HCT116 (cell line): Measurements from ENCODE around the gene KNL1. TPM values are rescaled to one million over a fixed set of nuclear protein-coding genes. Genes with fewer than 3 reads are reported as not detected.

ENCODE experiments used
- ATAC-seq: fragments of 200-7000 bp; cut with Tn5 transposase; 2 replicates; pipeline ENCODE4 v1.9.1; 2020; ENCODE audit warnings: mild to moderate bottlenecking, moderate library complexity
- BruUV-seq: library from RNA; stranded (reverse); fragments of 400-500 nt; replicated peaks from 2 replicates; lab custom pipeline; 2021; lab: Mats Ljungman, UMichigan
- CTCF ChIA-PET: fragments of 300-600 bp; sonication (Branson Sonifier 250); formaldehyde crosslinking; loops from one replicate; lab custom pipeline; 2021; ENCODE audit warnings: antibody characterized with exemption; lab: Charles Lee
- POLR2A ChIA-PET: fragments of 300-600, 350-600 bp; sonication (Branson Sonifier 250); formaldehyde crosslinking; loops from one replicate; lab custom pipeline; 2021; ENCODE audit warnings: antibody characterized with exemption; lab: Charles Lee
- RAD21 ChIA-PET, 2 experiments: fragments of 300-600 bp; sonication (Branson Sonifier 250); formaldehyde crosslinking; loops; one replicate each; lab custom pipeline; 2023; ENCODE audit warnings: low total read pairs in 2 of 2; ENCODE audit not compliant: uncharacterized antibody in 2 of 2, unreplicated experiment in 2 of 2, low non-redundant PET in 1 of 2; lab: Charles Lee
- DNase-seq: peaks from one replicate; pipeline ENCODE4 v3.0.0-alpha.2; 2010; ENCODE audit warnings: low read depth, low spot score
- H2AFZ ChIP-seq: fragments of 200-600 bp; shearing (Covaris generic), sonication (generic); 2 replicates; pipeline ENCODE4 v1.6.1; 2017; ENCODE audit warnings: low read depth, mixed run types, mixed read lengths, antibody characterized with exemption, low read length; ENCODE audit not compliant: poor library complexity, severe bottlenecking
- H3K27ac ChIP-seq: 2 replicates; pipeline ENCODE4 v1.5.1; 2012; ENCODE audit warnings: low read depth, low read length
- H3K27me3 ChIP-seq: fragments of 200-600 bp; sonication (generic); 2 replicates; pipeline ENCODE4 v1.6.1; 2016; ENCODE audit warnings: mixed run types, low read length, mixed read lengths; ENCODE audit not compliant: insufficient read depth
- H3K36me3 ChIP-seq, 2 experiments: fragments of 200-500 bp in 1 of 2; fragments of 200-600 bp in 1 of 2; sonication (Bioruptor generic) in 1 of 2; sonication (generic) in 1 of 2; 2 replicates each; pipeline versions ENCODE4 v1.5.1 to v1.6.1; 2014 to 2016; ENCODE audit warnings: low read length in 2 of 2, inconsistent platforms in 1 of 2, mixed read lengths in 1 of 2, mixed run types in 1 of 2; ENCODE audit not compliant: insufficient read depth in 2 of 2, control insufficient read depth in 1 of 2
- H3K4me1 ChIP-seq, 2 experiments: fragments of 200-600 bp in 1 of 2; sonication (generic) in 1 of 2; 2 replicates each; pipeline versions ENCODE4 v1.5.1 to v1.6.1; 2012 to 2017; ENCODE audit warnings: low read length in 2 of 2, inconsistent platforms in 1 of 2, mild to moderate bottlenecking in 1 of 2, mixed read lengths in 1 of 2, mixed run types in 1 of 2, moderate library complexity in 1 of 2; ENCODE audit not compliant: insufficient read depth in 2 of 2, control insufficient read depth in 1 of 2
- H3K4me2 ChIP-seq: fragments of 200-600 bp; sonication (generic); 2 replicates; pipeline ENCODE4 v1.6.1; 2017; ENCODE audit warnings: mixed run types, low read length, mixed read lengths
- H3K4me3 ChIP-seq, 2 experiments: fragments of 200-600 bp in 1 of 2; sonication (generic) in 1 of 2; replicated peaks in 1 of 2; 2 replicates each; pipeline ENCODE4 v1.5.1; 2011 to 2016; ENCODE audit warnings: low read length in 2 of 2, control low read depth in 1 of 2, low read depth in 1 of 2, mild to moderate bottlenecking in 1 of 2, mixed read lengths in 1 of 2, mixed run types in 1 of 2
- H3K79me2 ChIP-seq: fragments of 200-600 bp; sonication (generic); 2 replicates; pipeline ENCODE4 v1.6.1; 2017; ENCODE audit warnings: mild to moderate bottlenecking, mixed run types, low read length, moderate library complexity, mixed read lengths; ENCODE audit not compliant: insufficient read depth
- H3K9ac ChIP-seq: fragments of 200-600 bp; sonication (generic); 2 replicates; pipeline ENCODE4 v1.6.1; 2016; ENCODE audit warnings: low read length, mixed read lengths
- H3K9me2 ChIP-seq: fragments of 200-600 bp; sonication (generic), shearing (Covaris generic); 2 replicates; pipeline ENCODE4 v1.6.1; 2017; ENCODE audit warnings: mixed run types, mild to moderate bottlenecking, moderate library complexity; ENCODE audit not compliant: insufficient read depth
- H3K9me3 ChIP-seq, 2 experiments: fragments of 200-500 bp in 1 of 2; fragments of 200-600 bp in 1 of 2; sonication (Bioruptor generic) in 1 of 2; sonication (generic) in 1 of 2; 2 replicates each; pipeline ENCODE4 v1.6.1; 2014 to 2017; ENCODE audit warnings: low read length in 2 of 2, mixed read lengths in 2 of 2, inconsistent platforms in 1 of 2, low read depth in 1 of 2, mild to moderate bottlenecking in 1 of 2, mixed run types in 1 of 2, moderate library complexity in 1 of 2; ENCODE audit not compliant: control insufficient read depth in 1 of 2, insufficient read depth in 1 of 2
- H4K20me1 ChIP-seq: fragments of 200-600 bp; sonication (generic), shearing (Covaris generic); 2 replicates; pipeline ENCODE4 v1.6.1; 2017; ENCODE audit warnings: mixed run types, mild to moderate bottlenecking, moderate library complexity; ENCODE audit not compliant: insufficient read depth
- ATF3 ChIP-seq: IDR thresholded peaks from 2 replicates; pipeline ENCODE4 v1.6.1; 2012
- CBX3 ChIP-seq: IDR thresholded peaks from 2 replicates; pipeline ENCODE4 v1.6.1; 2012; ENCODE audit warnings: low read depth
- CTCF ChIP-seq, 3 experiments: fragments of 200-600 bp in 1 of 3; sonication (generic) in 1 of 3; IDR thresholded peaks in 2 of 3; conservative IDR thresholded peaks in 1 of 3; 2 replicates each; pipeline ENCODE4 v1.5.1; 2012 to 2017; ENCODE audit warnings: low read depth in 2 of 3, low read length in 2 of 3, antibody characterized with exemption in 1 of 3, borderline replicate concordance in 1 of 3, control low read depth in 1 of 3, mild to moderate bottlenecking in 1 of 3, mixed read lengths in 1 of 3, mixed run types in 1 of 3, moderate library complexity in 1 of 3; ENCODE audit not compliant: insufficient read depth in 1 of 3
- EGR1 ChIP-seq: IDR thresholded peaks from 2 replicates; pipeline ENCODE4 v1.6.1; 2012; ENCODE audit warnings: low read depth
- ELF1 ChIP-seq: IDR thresholded peaks from 2 replicates; pipeline ENCODE4 v1.6.1; 2012; ENCODE audit warnings: low read depth, borderline replicate concordance
- EZH2 ChIP-seq: fragments of 200-600 bp; sonication (generic); IDR thresholded peaks from 2 replicates; pipeline ENCODE4 v1.6.1; 2017; ENCODE audit warnings: antibody characterized with exemption, mixed run types
- EZH2phosphoT487 ChIP-seq: fragments of 200-600 bp; IDR thresholded peaks from 2 replicates; pipeline ENCODE4 v1.6.1; 2018; ENCODE audit warnings: antibody characterized with exemption, borderline replicate concordance
- FOSL1 ChIP-seq: IDR thresholded peaks from 2 replicates; pipeline ENCODE4 v1.6.1; 2012; ENCODE audit warnings: low read depth
- JUND ChIP-seq: IDR thresholded peaks from 2 replicates; pipeline ENCODE4 v1.6.1; 2012
- MAX ChIP-seq: IDR thresholded peaks from 2 replicates; pipeline ENCODE4 v1.6.1; 2012
- POLR2A ChIP-seq: IDR thresholded peaks from 2 replicates; pipeline ENCODE4 v1.7.0; 2011; ENCODE audit warnings: borderline replicate concordance; ENCODE audit not compliant: insufficient read depth, insufficient read length; ENCODE audit errors: extremely low read depth
- POLR2AphosphoS5 ChIP-seq: IDR thresholded peaks from 2 replicates; pipeline ENCODE4 v1.6.1; 2011; ENCODE audit warnings: mild to moderate bottlenecking, low read depth, low read length, moderate library complexity
- SIN3A ChIP-seq: IDR thresholded peaks from 2 replicates; pipeline ENCODE4 v1.6.1; 2012; ENCODE audit warnings: low read depth
- SP1 ChIP-seq: IDR thresholded peaks from 2 replicates; pipeline ENCODE4 v1.6.1; 2012; ENCODE audit warnings: low read depth
- TCF7L2 ChIP-seq: IDR thresholded peaks from 2 replicates; pipeline ENCODE4 v1.7.0; 2011; ENCODE audit warnings: borderline replicate concordance, inconsistent platforms; ENCODE audit not compliant: insufficient read depth, insufficient read length; ENCODE audit errors: extremely low read depth
- YY1 ChIP-seq: IDR thresholded peaks from 2 replicates; pipeline ENCODE4 v1.6.1; 2011; ENCODE audit warnings: low read length, low read depth, moderate library complexity, mild to moderate bottlenecking; ENCODE audit not compliant: insufficient replicate concordance; ENCODE audit errors: extremely low read depth
- ZBTB33 ChIP-seq: IDR thresholded peaks from 2 replicates; pipeline ENCODE4 v1.6.1; 2011; ENCODE audit warnings: mild to moderate bottlenecking, low read length, moderate library complexity; ENCODE audit not compliant: insufficient replicate concordance; ENCODE audit errors: extremely low read depth
- ZFX ChIP-seq: fragments of 450-650 bp; IDR thresholded peaks from 2 replicates; pipeline ENCODE4 v1.6.1; 2017
- ZNF274 ChIP-seq: fragments of 200-500 bp; sonication (Bioruptor generic); IDR thresholded peaks from 2 replicates; pipeline ENCODE4 v1.6.1; 2014; ENCODE audit warnings: mild to moderate bottlenecking, low read depth, low read length, inconsistent platforms
- intact Hi-C: fragments of 100-400 bp; cut with micrococcal nuclease; formaldehyde crosslinking; loops from 2 replicates; pipeline ENCODE4 v1.10.0; 2022
- total RNA-seq: library from RNA; stranded (reverse); gene quantifications from one replicate; pipeline ENCODE4 v1.2.1, GENCODE V29; 2021; ENCODE audit not compliant: unreplicated experiment

The KNL1 gene
- total RNA-seq, 1 experiment from 2014 or later = 30.6 TPM

- POLR2A ChIA-PET = no interaction called here
- DNase-seq (no peak), ATAC-seq (no peak)
- Histone ChIP-seq H3K27ac (no peak overlapping the region), H4K20me1 (no peaks in the 10 kb centered on the region), H3K27me3 (no peaks in the 10 kb centered on the region), H3K79me2 (peaks cover 6% of the 10 kb centered on the region), H3K36me3 (peaks cover 33 to 53% of the 10 kb centered on the region in 2 experiments), H3K9me2 (no peaks in the 10 kb centered on the region), H3K9ac (no peak overlapping the region), H3K9me3 (no peaks in the 10 kb centered on the region), H3K4me3 (no peak overlapping the region), H3K4me1 (no peaks in the 10 kb centered on the region), H2AFZ (no peak overlapping the region), H3K4me2 (no peak overlapping the region)
- no TSS peak for BruUV-seq
- intact Hi-C loops = no loop called here
- CTCF ChIA-PET = no interaction called here
- RAD21 ChIA-PET = interaction anchor here in 1 of 2 experiments (0.6 kb wide), 1 partner anchor 14 kb away, joined by 3 read pairs; no protein-coding TSS in a partner anchor
- TF ChIP-seq ATF3 (no peak), SIN3A (no peak), SP1 (no peak), YY1 (no peak), TCF7L2 (no peak), ELF1 (no peak), ZFX (no peak), FOSL1 (no peak), EZH2 (no peak), POLR2AphosphoS5 (no peak), JUND (no peak), EGR1 (no peak), MAX (no peak), POLR2A (no peak), CTCF (IDR thresholded peaks at IDR 0.05 in 2 of 3, conservative IDR thresholded peaks at IDR 0.05 in 1 of 3; ENCODE audit: borderline replicate concordance in 1 of 3, insufficient read depth in 1 of 3, low read depth in 2 of 3, low read length in 2 of 3) (no peak), ZNF274 (no peak), CBX3 (no peak), EZH2phosphoT487 (no peak), ZBTB33 (no peak)
Observed at GRCh38 chr15:40706121-40706520, 112.1 kb downstream of the KNL1 start.
